Right kidney (tissue), 9 donors: ENCODE measurements around the gene KCTD15.
A peak's percentile ranks its signal among the peaks of the same experiment; 100 is the strongest.

Source experiments
- DNase-seq: peaks from one replicate; pipeline ENCODE4 v3.0.0-alpha.2; 2016
- long read RNA-seq, 8 donors: transcript quantifications; one replicate each; lab custom pipeline, GENCODE V29; 2026

Gene KCTD15, protein sequence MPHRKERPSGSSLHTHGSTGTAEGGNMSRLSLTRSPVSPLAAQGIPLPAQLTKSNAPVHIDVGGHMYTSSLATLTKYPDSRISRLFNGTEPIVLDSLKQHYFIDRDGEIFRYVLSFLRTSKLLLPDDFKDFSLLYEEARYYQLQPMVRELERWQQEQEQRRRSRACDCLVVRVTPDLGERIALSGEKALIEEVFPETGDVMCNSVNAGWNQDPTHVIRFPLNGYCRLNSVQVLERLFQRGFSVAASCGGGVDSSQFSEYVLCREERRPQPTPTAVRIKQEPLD
- long read RNA-seq, donor 1, partial matches to known transcripts: 42 of 43 reads
- long read RNA-seq, donor 1, other reads (novel, unspliced or antisense): 0 of 43 reads
- long read RNA-seq, donor 2, partial matches to known transcripts: 0 of 3 reads
- long read RNA-seq, donor 2, other reads (novel, unspliced or antisense): 0 of 3 reads
- long read RNA-seq, donor 3, partial matches to known transcripts: 0 of 1 reads
- long read RNA-seq, donor 3, other reads (novel, unspliced or antisense): 0 of 1 reads
- long read RNA-seq, donor 4, partial matches to known transcripts: 0 of 1 reads
- long read RNA-seq, donor 4, other reads (novel, unspliced or antisense): 0 of 1 reads
- long read RNA-seq, donor 5, partial matches to known transcripts: 0 of 4 reads
- long read RNA-seq, donor 5, other reads (novel, unspliced or antisense): 0 of 4 reads
- long read RNA-seq, donor 6, partial matches to known transcripts: 27 of 30 reads
- long read RNA-seq, donor 6, other reads (novel, unspliced or antisense): 0 of 30 reads
- long read RNA-seq, donor 7: 0 reads
- long read RNA-seq, donor 8, transcript KCTD15-207 (7 exons, 1,625 nt): major isoform, 6 of 7 reads
- long read RNA-seq, donor 8, partial matches to known transcripts: 0 of 7 reads
- long read RNA-seq, donor 8, other reads (novel, unspliced or antisense): 0 of 7 reads

DNA sequence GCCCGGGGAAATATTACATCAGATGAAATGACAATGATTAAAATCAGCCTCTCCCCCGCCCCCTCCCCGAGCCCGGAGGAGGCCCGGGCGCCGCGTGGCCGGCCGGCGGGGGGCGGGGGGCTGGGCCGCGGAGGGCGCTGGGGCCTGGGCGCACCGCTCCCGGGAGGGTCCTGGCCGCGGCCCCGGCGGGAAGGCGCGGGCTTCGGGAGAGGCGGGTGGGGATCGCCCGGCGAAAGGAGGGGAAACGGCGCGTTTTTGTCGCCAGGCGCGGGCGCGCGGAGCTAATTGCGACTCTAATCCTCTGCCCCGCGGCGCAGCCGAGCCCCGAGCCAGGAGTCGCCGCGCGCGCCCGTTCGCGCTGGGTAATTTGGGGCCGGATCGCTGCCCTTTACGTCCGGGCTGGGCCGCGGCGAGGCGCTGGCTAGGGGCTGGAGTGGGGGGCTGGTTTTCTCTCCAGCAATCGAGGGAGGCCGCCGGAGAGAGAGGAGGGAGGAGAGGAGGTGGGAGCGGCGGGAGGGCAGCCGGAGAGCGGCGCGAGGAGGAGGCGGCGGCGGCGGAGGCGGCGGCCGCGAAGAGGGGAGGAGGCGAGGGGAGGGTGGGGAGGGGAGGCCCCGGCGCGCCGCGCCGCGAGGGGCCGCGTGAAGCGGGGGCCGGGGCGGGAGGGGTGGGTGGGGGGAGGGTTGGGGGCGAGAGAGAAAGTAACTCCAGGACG is at the start of gene KCTD15:
Gene KCTD15, plus strand, starts transcription at position 707 of the 712 bp plus-strand sequence. CDS start 3,585 bp downstream, outside the sequence.
- DNase-seq: peak; percentile 94

DNA sequence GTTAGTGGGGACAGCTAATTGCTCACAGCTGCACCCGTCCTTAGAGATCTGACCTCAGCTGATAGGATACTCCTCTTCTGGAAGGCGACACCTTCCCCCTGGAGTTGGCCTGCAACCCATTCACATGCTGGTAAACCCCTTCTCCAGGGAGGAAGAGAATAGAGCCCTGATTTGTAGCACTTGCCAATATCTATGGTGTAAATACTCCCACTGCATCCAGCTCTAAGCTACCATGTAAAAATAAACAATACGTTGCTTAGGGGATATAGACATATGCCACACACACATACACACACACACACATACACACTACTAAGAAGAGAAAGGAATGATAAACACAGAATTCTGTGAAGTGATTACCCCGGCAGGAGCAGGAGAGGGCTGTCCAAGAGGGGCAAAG is 49.4 kb upstream of the KCTD15 start:
- DNase-seq: no peak

DNA sequence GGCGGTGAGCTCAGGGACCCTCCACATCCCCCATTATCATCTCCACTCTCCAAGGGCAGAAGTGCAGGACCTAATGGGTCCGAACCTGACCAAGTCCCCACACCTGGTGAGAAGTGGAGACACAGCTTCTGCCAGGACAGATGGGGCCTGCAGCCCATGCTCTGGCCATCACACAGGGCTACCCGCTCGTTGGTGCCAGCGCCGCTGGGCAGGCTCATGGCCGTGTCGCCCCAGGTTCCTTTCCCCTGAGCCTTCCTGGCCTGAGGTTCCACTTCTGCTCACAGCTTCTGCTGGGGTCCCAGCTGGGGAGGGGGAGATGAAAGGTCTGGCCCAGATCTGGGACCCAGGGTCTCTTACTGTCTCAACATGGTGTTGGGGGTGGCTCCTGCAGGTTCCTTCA is 48.4 kb upstream of the KCTD15 start:
- DNase-seq: no peak

GRCh38 chr19:33749016-33749415 is 47.7 kb upstream of the KCTD15 start:
- no peak for DNase-seq

- no peak for DNase-seq
Observed at GRCh38 chr19:33749619-33750175, 47.0 kb upstream of the KCTD15 start.

DNA sequence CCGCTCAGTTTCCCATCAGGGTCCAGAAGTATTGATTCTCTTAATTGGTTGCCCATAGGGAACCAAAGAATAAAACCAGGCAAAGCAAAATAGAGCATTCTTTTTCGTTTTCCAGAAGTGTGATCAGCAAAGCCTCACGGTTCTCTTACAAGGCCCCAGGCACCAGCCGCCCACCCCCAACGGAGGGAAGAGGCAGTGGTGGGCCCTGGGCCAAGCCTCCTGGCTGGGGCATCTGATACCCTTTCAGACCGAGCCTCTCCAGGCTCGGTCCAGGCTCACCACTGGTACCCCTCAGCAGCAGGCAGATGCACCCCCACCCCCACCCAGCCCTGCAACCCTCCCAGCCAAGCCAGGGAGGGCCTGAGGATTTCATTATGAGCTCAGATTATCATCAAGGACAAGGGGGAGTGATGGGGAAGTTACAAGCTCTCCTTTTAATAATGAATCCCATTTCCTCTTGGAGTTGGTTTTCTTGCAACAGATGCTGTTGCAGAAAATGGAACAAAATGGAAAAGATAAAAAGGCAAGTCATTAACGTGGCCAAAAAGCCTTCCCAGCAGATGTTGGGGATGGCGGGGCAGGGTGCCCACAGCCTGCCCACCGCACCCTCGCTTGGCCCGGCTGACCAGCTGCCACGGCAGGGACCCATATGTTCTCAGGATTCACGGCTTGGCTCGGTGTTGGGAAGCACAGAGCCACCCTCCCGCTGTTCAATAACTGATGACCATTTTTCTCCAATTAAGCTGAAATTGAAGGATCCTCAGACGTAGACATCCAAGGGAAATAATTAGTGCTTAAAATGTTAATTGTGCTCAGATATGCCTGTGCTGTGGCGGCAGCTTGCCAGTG is 45.9 kb upstream of the KCTD15 start:
- no peak for DNase-seq

- no peak for DNase-seq
Observed at GRCh38 chr19:33751436-33751770, 45.3 kb upstream of the KCTD15 start.

- DNase-seq: no peak
Observed at GRCh38 chr19:33752018-33752800, 44.5 kb upstream of the KCTD15 start.

DNA sequence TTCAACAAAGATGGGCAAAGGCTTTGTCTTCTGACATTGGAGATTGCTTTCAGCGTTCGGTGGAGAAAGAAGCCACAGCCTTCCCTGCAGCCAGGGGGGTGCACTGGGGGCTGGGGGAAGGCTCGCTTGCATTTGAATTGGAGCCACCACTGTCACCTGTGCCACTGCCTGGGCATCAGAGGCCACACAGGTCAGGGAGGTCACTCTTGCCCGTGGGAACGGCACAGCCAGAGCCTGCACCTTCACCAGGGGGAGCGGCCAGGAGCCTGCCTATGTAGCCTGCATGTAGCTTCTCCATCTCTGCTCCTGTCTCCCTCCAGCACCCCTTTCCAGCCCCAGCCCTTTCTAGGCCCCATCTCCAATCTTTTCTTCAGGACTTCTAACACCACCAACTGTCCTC is 43.7 kb upstream of the KCTD15 start:
- no peak for DNase-seq

- no peak for DNase-seq
Observed at GRCh38 chr19:33754361-33754760, 42.3 kb upstream of the KCTD15 start.

DNA sequence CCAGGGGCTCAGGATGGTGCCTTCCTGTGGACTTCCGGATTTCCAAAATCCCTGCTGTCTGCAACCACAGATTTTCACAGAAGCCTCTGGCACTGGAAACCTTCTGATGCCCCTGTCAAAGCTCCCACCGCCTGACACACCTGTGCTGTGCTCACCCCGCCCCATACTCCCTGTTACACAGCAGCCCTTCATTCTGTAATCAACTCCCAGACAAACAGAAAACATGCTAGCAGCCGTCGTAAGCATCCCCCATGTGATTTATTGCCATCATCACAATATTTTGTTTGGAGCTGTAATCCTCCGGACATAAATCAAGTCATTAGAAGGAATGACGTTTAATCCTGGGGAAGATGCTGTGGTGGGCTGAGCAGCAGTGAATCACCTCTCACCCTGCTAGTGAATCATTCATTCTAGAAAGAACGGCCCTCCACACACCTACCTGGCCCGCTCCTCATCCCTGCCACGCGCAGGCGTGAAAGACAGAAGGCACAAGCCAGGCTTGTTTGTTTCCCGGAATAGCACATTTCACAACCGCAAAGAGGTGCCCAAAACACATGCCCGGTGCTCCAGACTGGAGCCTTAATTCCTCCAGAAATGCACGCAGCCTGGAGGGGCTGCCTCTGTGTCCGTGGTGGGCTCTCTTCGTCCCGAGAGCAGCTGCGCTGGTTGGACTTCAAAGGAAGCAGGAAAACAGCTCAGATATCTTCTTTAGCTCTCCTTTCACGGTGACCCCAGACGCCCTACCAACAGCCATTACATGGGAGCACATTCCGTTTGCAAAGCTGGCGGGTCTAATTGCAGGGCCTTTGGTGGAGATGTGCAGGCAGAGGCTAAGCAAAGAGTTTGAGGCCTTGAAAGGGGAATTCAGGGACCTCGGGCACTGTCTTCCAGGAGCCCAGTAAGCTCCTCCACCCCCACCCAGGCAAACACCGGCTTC is 41.3 kb upstream of the KCTD15 start:
- peak; percentile 22 for DNase-seq

DNA sequence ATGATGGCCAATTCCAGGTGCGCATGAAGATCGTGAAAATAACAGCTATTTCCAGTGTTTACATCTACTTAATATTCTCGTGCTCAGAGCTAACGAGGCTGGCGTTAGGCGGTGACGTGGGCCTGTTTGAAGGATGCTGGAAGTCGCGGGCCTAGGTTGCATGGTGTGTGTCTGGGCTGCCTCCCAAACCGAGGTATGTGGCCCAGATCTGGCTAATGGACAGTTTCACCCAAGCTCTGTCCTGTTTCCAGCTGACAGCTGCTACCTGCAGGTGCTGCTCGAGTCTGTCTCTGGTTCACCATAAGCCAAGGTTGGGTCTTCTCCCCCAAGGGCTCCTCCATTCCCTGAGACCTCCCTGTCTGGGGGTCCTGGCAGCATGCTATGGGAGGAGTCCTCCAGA is 40.5 kb upstream of the KCTD15 start:
- no peak for DNase-seq

GRCh38 chr19:33758541-33759013 is 38.1 kb upstream of the KCTD15 start:
- DNase-seq: no peak

DNA sequence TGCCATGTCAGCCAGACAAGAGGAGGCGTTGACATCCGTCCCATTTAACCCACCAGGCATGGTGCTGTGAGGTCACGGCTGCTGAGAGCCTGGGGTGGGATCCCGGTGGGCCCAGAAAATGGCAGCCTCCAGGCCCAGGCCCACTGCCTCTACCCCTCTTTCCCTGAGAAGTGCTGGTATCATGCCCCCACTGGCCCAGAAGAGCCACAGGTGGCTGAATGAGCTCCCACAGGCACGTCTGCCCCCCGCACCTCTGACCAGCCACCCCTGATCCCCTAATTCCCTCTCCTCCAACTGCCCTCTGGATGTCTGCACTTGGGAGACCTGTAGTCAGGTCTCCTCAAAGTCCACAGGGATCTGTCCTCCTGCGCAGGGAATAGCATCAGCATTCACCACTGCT is 37.3 kb upstream of the KCTD15 start:
- no peak for DNase-seq

DNA sequence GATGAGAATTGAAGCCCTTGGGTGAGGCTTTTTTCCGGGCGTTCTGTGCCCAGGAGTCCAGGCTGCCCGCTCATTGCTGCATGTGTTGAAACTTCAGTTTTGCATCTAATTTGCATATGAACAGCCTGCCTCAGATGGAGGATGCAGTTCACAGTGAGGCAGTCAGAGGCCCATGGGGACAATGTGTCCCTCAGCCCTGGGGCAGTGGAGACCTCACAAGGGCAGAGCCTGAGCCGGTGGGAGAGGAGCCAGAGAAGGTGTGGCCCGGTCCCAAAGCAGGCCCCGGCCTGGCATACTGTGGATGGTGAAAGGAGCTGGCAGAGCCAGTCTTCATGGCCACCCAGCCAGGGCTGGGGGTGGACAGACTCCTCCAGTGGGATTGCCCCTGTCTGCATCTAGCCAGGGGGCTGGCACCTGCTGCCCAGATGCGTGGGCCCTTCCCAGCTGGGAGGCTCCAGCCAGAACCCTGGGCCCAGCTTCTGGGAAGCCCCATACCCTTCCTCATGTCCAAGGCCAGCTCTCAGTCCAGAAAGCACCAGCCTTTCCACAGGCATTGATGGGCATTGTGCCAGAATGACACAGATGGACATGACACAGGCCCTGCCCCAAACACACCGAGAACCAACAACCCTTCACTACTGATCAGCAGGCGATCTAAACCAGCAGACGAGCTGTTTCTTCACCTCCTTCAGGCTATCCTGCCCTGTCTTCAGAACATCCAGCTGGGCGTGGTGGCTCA is 32.9 kb upstream of the KCTD15 start:
- no peak for DNase-seq

DNA sequence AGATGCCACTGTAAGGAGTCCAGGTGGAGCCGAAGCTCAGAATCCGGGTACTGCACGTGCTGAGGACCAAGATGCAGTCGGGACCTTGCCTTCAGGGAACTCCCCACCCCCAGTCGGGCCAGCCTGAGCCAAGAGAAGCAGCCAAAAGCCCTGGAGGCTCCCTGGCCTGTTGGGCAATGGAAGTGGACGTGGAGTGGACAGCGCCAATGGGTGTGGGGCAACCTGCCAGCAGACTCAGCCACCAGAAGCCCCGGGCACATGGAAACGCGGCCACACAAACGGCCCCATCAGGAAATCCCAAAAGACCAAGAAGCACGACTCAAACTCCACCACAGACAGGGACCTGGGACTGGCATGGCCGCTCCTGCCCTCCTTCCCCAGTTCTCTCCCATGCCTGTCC is 30.0 kb upstream of the KCTD15 start:
- DNase-seq: no peak

DNA sequence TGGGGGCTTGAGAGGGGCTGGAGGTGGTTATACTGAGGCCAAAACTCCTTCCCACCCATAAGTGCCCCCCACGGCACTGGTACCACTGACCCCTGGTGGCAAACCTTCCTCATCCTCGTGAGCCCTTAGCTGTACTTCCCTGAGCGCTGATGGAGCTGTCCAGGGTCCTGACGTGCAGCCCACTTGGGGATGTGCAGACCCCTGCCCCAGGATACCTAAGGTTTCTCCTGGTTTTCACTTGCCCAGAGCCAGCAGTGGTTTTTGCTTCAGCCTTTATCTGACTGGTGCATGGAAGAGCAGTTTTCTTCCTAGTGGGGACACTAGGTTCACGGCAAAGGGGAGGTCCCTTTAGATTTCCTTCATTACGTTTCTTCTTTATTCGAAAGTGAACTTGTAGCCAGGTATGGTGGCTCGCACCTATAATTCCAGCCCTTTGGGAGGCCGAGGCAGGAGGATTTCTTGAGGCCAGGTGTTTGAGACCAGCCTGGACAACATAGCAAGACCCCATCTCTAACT is 28.7 kb upstream of the KCTD15 start:
- peak; percentile 49 for DNase-seq

DNA sequence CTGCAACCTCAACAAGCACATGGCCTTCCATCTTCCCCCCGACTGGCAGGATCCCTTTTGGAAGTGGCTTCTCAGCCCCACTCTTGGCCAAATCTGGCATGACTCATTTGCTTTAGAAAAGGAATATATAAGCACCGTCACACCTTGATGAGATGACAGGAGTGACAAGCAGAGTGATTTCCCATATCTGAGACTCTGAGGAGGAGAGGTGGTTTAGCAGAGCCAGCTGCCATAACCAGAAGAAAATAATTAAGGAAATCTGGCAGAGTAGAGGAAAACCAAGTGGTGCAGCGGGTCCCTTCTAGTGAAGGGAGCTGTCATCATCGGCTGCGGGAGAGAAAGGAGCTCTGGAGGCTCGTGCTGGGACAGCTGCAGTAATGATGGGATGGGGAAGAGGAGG is 27.5 kb upstream of the KCTD15 start:
- no peak for DNase-seq
